CD4-positive, alpha-beta T cell treated with Interleukin-6 for 4 hours (primary cell): Measurements from ENCODE around the gene GPRIN3.

Source experiments
- DNase-seq: peaks from one replicate; pipeline ENCODE4 v3.0.0-alpha.2; 2020; ENCODE audit warnings: mixed read lengths

GPRIN3 gene

GRCh38 chr4:89307446-89308160 is at the start of gene GPRIN3:
GPRIN3 (minus strand) TSS chr4:89307800; CDS start chr4:89250110, 57,690 bp downstream.
- peak; percentile 73 for DNase-seq

DNA sequence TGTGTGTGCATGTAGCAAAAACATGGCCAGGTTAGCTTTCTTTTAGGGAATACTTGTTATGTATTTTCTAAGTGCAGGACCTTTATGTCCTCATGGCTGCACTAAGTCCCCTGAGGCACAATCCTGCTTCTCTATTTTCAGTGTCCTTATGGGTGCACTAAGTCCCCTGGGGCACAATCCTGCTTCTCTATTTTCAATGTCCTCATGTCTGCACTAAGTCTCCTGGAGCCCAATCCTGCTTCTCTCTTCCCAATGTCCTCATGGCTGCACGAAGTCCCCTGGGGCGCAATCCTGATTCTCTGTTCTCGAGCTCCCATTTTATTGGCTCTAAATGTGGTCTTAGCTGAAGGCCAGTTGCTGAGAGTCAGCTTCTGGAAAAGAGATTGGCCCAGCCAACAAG is 49.7 kb upstream of the GPRIN3 start:
- no peak for DNase-seq

- DNase-seq, result no peak
Observed at GRCh38 chr4:89356086-89356485, 48.5 kb upstream of the GPRIN3 start.

GRCh38 chr4:89353514-89353913 is 45.9 kb upstream of the GPRIN3 start:
- DNase-seq, result no peak

GRCh38 chr4:89352541-89352940 is 44.9 kb upstream of the GPRIN3 start:
- no peak for DNase-seq

GRCh38 chr4:89351201-89351600 is 43.6 kb upstream of the GPRIN3 start:
- DNase-seq, result no peak

DNA sequence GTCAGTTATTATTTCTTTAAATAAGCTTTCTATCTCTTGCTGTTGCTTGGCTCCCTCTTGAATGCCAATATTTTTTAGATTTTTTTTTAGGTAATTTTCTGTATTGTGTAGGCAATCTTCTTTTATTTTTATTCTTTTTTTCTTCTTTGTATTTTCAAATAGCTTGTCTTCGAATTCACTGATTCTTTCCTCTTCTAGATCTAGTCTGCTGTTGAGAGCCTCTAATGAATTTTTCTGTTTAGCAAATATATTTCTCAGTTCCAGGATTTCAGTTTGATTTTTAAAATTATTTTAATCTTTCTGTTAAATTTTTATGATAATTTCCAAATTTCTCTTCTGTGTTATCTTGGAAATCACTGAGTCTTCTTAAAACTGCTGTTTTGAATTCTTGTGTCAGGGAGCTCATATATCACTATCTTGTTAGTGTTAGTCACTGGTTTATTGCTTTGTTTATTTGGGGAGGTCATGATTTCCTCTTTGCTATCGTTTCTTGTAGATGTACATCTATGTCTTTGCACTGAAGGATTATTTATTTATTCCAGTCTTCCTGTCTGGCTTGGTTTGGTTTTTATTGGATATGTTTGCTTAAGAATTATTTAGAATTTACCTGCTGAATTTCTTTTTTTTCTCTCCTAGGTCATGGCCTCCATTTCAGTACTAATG is 39.9 kb upstream of the GPRIN3 start:
- no peak for DNase-seq

GRCh38 chr4:89344571-89344970 is 37.0 kb upstream of the GPRIN3 start:
- no peak for DNase-seq

- DNase-seq, result no peak
Observed at GRCh38 chr4:89338206-89338605, 30.6 kb upstream of the GPRIN3 start.

DNA sequence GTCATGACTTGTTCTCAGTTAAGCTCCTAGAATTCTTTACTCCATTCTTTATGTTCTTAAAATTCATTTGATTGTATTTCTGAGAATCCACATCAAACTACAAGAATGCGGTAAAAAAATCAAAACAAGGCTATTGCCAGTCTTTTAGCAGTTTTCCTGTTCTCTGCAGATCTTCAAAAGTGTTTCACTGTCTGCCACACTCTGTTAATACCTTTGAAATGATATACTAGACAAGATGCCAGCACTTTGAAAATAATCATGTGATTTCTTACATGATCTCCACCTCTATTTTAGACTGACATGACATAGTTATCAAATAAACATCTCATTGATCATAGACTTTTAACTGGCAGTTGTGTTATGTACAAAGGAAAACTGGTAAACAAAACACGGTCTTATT is 30.1 kb upstream of the GPRIN3 start:
- DNase-seq, result no peak

GRCh38 chr4:89336818-89337420 is 29.3 kb upstream of the GPRIN3 start:
- DNase-seq, result peak; percentile 42

- DNase-seq, result no peak
Observed at GRCh38 chr4:89334830-89335229, 27.2 kb upstream of the GPRIN3 start.

DNA sequence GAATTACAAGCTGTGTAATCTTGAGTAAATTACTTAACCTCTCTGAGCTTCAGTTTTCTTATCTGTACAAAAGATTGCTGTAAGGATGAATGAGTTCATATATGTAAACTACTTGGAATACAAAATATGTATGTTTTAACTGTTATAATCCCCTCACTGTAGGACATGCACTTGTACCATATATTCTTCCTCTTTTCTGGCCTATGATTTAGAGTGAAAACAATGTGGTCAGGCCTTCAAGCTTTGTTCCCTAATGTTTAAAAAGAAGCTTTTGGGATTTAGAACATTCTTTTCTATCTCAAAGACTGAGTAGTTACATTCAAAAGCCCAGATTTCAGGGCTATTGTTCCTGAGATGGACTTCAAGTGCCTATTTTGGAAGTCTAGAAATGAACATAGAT is 26.7 kb upstream of the GPRIN3 start:
- DNase-seq, result no peak

GRCh38 chr4:89331686-89332544 is 24.3 kb upstream of the GPRIN3 start:
- no peak for DNase-seq

DNA sequence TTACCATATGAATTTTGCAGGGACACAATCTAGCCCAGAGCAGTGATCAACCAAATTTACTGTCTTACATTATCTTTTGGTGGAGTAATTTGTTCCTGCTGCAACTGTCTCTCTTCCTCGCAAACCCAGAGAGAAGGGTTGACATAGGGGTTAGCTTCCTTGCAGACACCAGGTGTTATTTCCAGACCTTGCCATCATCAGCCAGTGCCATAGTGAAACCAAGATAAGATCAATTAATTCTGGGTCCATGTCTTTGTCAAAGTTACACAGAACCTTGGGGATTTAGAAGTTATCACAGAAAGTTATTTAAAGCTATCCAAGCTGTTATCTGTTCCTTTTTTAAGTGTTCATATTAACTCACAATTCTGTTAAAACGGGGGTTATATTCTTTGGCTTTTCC is 23.6 kb upstream of the GPRIN3 start:
- DNase-seq, result no peak

GRCh38 chr4:89329280-89329679 is 21.7 kb upstream of the GPRIN3 start:
- no peak for DNase-seq

DNA sequence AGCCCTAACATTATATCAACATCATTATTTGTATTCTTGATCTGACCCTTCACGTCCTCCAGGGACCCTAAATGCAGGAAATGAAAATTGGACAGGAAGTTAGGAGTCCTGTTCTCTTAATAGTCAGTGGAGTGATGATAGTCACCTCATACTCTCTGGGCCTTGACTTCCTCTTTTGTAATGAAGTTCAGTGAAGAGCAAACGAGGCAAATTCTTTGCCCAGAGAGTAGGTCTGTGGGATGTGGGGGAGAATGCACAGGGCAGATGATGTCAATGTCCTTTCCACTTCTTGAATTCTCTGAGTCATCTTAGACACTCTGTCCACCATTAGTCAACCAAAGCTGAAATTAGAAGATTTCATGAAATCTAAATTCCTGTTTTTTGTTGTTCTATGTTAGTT is 17.1 kb upstream of the GPRIN3 start:
- peak; percentile 12 for DNase-seq

DNA sequence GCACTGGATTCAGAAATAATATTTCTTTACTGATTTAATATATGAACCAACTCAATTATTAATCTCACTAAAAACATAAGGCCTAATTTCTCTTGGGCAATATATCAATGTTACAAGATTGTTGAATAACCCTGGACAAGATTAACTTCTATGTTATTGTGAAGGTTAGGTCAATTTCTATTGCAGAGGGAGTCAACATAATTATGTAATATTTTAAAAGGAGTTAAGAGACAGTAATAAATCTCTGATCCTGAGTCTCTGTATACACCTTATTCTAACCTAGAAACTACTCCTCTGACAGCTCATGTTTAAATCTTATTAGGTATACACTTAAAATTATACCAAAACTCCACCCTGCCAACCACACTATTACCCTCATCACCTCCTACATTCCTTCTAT is 15.1 kb upstream of the GPRIN3 start:
- DNase-seq, result no peak

- no peak for DNase-seq
Observed at GRCh38 chr4:89319756-89320155, 12.2 kb upstream of the GPRIN3 start.

- DNase-seq, result peak; percentile 65
Observed at GRCh38 chr4:89316931-89317366, 9.3 kb upstream of the GPRIN3 start.

DNA sequence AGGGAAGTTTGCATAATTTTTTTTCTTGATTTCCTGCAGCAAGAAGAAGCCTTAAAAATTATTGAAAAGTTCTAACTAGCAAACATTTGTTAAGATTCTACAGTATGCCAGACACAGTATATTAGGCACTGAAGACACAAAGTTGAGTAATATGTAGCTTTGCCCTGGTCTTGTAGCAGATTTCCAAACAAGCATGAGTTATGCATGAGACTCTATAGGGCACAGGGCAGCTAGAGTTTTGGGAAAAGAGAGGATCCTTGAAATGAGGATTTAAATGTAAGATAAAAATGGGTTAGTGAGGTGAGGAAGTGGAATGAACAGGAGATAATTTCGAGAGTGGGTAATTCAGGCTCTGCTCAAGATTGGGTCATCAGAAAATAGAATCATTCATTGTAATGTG is 8.6 kb upstream of the GPRIN3 start:
- DNase-seq, result no peak

GRCh38 chr4:89314291-89314690 is 6.7 kb upstream of the GPRIN3 start:
- no peak for DNase-seq

DNA sequence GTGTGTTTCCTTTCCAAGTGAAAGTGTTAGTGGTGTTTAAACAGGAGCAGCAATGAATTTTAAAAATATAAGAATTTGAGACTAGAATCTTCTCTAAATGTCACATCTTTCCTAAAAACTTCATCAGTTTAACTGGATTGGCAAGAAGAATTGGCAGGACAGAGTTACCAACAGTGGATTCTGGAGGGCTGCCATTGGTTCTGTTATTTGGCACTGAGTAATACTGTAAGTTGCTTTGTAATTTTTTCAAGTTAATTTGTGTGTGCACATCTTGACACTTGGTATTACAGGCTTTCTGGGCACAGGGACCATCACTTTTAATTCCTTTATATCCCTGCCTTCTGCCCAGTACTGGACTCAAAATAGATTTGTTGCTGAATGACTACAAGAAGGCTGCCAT is 4.5 kb upstream of the GPRIN3 start:
- no peak for DNase-seq
